HG03066 (cell line): ENCODE measurements around the gene RBM20.

Experiments used
- ATAC-seq: cut with Tn5 transposase; IDR thresholded peaks from one replicate; pipeline ENCODE4 v1.9.1; 2021; ENCODE audit warnings: low read depth; ENCODE audit not compliant: unreplicated experiment

Gene RBM20

DNA sequence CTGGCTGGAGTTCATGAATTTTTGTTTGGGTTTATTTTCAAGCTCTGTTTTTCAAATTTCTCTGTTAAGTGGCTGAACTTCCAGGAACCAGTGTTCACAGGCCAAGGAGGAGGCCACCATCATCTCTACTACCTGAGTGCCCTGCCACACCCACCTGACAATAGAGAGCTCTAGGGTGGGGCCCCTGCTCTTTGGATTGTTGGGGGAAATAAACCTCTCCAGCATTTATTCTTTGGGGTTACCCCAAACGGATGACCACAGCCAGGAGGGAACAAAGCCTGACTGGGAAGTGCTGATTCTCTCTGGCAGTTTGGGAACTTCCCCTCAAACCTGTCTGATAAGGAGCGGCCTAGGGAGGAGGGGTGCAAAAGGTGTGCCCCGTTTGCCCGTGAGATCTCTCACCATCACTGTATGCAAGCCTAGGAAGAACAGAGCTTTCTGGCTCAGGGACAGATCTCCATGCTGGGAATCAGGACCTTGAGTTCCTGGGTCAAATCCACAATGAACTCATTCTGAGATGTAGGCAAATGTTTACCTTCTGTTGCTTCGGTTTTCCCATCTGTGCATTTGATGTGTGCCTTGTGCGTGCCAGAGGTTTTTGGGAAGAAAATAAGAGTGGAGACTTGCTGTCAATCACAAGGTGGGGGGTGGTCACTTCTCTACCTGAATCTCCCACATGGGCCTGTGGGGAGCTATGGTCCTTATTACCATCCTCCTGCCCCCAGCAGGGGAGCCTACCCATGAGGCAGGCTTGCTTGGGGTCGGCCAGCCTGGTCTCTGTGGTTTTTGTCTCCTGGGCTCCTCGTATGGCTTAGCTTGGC lies 199.9 kb downstream of the RBM20 start:
- ATAC-seq = no peak

DNA sequence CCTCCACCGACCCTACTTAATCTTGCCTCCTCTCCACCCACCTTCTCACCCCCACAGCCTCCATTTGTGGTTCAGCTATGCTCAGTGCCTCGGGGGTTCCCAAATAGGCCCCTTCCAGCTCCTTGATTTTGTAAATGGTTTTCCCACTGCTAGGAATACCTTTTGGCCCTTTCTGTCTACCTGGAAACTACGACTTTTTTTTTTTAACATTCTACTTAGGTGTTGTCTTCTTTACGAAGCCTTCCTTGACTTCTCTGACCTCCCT lies 200.4 kb downstream of the RBM20 start:
- ATAC-seq = no peak

DNA sequence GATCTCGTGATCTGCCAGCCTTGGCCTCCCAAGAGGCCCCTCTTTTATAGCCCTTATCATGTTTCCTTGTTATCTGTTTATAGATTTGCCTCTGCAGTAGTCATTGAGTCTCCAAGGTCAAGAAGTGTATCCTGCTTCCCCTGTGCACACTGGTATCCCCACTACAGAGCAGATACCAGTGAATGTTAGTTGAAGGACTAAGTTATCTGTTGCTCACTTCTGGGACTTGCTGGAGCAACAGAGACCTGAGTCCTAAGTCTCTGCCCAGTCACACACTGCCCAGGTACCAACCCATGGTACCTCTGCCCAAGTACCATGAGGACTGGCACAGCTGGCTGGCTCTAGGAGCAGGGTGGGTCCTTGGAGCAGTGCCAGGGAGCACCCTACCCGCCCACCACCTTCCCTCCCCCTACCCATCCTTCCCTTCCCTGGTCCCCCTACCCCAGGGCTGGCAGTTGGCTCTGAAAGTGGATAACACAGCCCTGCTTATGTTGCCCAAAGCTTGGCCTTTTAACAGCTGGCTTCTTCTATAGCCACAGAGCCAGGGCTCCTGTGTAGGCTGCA lies 201.1 kb downstream of the RBM20 start:
- ATAC-seq = no peak

DNA sequence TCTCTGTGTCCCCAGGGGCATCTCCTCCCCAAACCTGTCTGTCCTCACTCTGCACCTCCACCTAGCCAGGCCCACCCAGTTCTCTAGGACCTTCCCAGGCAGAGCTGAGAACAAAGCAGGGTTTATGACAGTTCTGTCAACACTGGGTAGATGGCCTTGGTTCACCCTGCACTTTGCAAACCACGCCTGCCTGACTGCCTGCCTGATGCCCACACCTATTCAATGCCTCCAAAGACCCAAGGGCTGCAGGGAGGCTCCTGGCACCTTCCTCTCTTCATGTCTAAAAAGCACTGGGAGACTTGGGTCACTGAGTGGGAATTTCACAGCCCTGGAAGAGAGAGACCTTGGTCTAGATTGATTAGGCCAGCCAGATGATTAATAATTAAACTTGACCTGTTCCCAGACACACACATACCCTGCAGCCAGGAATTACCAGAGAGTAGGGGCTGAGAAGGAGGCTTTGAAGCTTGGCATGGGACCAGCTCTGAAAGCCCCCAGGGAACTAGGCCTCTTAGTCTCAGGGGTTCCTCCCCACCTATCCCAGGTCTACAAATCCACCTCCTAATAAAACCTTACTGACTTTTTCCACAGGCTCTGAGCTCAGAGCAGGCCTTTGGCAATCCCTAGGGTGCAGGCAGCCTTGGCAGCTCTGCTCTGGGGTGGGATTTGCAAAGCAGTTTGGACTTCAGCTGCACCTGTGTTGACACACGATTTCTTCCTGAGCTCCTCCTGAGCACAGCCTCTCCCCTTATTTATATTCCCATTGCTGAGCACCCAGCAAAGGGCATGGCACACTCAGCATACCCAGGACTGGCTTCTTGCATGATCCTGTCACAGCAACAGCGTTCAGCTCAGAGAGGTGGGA lies 201.9 kb downstream of the RBM20 start:
- ATAC-seq = no peak

DNA sequence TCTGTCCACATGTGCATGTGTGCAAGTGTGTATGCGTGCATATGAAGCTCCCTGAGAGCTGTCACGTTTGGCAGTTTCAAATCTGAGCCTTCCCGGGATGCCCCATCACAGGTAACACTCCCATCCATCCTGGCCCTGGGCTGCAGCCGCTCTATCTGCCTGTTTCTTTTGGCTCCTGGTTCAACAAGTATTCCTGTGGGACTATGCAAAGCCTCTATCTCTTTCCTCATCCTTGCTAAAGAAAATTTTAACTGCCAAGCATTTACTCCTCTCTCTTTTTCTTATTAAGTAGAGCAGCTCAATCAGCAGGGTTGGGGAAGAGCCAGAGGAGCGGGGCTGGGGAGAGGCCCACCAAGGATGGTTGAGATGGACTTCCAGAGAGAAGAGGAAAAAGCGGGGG lies 203.2 kb downstream of the RBM20 start:
- ATAC-seq = no peak

DNA sequence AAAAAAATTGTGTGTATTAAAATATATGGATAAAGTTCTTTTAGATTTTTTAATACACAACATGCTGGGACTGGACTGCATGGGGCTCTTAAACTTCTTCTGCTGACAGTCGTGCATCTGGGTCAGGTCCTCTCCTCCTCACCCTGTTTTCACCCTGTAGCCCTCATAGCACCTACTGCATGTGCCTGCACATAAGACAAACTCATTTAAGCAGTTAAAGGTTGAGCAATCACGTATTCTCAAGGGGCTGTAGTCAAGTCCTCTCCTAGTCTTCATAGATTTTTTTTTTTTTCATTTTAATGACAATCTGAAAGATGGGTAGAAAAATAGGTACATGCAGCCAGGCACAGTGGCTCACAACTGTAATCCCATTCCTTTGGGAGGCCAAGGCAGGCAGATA lies 204.0 kb downstream of the RBM20 start:
- no peak for ATAC-seq

DNA sequence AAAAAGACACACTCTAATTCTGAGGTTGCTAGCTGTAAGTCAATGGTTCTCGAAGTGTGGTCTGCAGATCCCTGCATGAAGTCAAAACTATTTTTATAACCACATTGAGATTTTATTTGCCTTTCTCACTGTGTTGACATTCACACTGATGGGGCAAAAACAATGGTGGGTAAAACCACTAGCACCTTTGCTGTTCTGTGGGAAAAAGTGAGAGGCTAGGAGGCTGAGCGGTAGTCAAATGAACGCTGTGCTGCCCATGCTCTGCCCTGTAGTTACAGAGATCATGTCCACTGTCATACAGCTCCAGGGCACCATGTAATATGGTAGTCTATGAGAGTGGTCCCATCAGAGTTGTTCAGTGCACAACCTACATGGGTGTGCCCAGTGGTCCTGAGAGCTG lies 206.0 kb downstream of the RBM20 start:
- ATAC-seq = no peak

DNA sequence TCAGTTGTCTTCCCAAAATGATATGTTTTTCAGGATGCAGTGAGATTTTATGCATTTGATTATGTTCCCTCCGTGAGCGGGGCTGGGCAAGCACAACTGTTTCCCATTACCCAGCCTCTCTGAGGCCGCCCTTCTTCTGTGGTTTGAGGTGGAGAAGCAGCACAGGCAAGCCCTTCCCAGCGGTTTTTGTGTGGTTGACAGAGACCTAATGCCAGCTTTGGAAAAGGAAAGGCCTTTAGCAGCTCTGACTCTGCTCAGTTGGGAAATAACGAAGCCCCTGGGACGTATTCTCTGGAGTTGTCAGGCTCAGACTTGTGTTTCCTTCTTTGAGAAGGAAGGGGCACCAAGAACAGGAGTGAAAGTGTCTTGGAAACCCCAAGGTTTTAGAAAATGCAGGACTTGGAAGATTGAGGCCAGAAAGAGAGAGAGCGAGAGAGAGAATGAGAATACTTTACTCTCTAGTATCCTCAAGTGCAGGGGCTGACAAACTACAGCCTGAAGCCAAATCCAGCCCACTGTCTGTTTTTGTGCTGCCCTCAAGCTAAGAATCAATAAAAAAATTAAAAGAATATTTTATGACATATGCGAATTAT lies 207.0 kb downstream of the RBM20 start:
- ATAC-seq = no peak

DNA sequence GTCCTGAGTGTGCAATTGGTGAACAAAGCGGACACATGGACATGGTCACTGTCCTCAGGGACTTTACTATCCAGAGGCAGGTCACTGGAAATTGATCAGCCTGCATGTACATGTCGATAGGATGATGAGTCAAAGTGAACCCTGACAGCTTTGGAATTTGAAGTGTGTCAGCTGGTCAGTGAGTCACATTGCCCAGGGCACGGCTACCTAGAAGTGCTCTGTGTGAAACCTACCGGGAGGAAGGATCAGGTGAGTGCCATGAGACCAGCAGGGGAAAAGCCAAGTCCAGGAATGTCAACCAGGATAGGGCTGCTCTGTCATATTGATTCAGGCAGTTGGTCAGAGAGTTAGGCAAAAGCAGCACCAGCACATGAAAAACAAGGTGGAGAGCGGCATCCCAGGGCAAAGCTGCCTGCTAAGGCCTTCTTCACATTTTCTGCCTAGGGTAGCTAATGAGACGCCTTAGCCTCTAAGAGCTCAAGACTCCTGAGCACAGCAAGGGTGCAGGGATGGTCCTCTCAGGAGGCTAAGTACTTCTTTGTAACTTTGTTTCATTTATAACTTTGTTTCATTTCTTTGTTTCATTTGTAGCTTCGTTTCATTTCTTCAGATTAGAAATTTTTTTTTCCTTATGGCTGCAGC lies 208.2 kb downstream of the RBM20 start:
- ATAC-seq = no peak

DNA sequence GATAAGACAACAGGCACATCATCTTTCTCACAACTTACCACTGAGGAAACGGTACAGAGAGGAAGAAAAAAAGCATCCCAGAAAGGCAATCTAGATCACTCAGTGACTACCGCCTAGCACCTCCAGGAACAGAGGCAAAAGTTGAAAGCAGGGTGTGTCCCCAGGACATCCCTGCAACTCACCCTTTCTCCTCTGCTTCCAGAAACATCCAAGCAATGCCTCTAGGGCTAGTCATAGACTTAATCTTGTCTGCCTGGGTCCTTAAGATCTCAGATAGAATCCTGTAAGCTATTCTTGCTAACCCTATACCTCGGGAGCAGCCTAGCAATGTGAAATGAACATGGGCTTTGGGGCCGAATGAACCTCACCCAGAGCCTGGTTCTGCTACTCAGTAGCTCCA lies 208.8 kb downstream of the RBM20 start:
- no peak for ATAC-seq

DNA sequence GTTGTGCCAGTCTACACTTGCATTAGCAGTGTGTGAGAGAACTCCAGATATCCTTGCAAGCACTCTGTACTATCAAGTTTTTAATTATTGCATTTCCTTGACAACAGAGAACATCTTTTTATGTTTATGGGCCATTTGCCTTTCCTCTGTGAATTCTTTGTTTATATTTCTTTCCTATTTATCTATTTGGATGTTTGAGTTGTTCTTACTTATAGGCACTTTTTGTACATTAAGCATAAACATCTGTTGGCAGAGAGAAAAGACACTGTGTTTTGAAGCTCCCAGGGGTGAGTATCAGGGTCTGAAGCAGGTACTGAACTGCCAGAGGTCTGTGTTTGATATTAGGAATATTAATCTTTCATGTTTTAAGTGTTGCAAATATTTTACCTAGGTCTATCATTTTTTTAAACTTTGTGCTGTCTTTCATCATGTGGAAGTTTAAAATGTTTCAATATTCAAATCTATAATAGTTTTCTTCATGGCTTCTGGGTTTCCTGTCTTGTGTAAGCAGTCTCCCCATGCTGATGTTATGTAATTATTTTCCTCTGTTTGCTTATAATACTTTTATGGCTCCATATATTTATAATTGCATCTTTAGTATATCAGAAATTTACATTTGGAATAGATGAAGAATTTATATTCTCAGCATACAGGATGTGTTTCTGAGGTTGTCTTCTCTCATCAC lies 209.9 kb downstream of the RBM20 start:
- ATAC-seq = no peak

DNA sequence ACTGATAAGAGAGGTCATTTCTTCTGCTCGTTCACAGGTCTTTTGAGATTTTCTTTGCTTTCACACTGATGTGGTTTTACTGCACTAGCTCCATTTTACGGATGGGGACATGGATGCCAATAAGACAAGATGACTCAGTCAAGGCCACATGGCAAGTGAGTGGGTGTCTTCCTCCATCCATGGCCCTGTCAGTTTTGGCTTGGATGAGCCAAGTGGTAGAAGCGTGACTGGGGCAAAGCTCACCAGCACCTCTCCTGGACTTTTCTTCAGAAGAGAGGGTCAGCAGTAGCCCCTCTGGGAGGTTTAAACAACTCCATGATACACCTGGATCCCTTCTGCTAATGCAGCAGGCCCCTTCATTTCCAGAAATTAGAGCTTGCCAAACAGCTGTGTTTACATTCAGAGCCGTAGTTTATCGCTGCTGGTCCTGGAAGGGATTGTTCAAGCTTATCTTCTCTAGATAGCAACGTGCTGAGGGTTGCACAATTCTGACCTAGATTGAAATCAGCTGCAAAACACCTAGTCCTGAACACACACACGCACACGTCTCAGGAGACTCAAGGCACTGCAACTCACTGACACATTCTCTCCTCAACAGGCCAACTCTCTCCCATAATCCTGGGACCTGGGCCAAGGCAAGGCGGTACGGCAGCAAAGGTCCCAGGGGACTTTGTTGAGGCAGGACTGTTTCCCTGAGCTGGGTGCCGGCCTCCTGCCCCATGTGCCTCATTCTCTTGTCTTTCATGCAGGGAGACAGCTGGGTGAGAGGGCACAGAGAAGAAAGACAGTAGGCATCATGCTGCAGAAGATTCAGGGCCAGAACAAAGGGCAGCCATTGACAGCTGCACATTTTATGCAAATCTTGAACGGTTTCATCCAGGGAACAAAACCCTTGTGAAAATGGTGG lies 213.4 kb downstream of the RBM20 start:
- no peak for ATAC-seq

DNA sequence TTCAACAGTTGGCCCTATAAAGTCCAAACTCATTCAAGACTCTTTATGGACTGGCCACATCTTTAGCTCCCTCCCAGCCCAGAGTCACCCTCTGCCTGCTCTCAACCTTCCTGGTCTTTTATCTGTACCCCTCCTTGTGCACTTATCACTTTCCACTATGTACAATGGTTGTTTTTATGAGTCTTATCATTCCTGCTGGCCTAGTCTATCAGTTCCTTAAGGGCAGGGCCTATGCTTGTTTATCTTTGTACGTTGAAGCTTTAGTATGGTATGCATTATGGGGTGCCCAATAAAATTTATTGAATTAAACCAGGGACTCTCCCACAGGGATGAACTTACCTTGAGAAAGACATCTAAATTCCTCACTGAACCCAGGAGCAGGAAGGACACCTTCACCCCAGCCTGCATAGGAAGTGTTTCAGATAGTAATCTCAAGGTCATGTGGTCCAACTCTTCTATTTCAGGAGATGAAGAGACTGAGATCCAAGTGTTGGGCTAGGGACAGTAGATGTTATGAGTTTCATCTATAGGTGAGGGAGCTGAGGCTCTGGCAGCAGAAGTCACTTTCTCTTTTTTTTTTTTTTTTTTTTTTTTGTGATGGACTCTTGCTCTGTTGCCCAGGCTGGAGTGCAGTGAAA lies 214.3 kb downstream of the RBM20 start:
- ATAC-seq = no peak

DNA sequence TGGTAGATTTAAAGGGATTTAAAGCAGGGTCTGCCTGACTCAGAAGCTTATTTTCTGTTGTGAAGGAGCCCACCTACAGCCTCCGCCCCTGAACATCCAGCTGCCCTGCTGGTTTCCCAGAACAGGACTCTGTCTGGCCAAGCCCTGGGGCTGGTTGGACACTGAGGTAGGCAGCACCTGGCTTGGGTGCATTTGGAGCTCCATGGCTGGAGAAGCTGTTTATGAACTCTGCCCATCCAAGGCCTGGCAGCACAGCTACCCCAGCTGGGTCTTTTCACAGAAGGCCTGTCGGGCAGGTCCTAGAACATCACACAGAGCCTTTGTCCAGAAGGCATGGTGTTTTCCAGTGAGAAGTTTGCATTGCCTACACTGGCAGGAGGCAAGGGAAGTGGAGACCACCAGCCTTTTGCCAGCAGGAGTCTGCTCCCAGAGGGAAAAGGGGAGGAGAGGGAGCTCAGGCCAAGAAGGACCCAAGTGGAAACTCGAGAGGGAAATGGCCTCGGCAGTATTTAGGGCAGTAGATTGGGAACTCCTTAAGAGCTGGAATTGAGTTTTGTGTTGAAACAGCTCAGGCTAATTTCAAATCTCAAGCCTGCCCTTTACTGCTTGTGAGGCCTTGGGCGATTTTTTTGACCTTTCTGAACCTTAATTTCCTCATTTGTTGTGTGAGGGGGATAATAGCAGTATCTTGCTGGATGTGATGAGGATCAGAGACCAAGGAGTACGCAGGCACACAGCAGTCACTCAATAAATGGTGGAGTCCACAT lies 215.3 kb downstream of the RBM20 start:
- no peak for ATAC-seq

DNA sequence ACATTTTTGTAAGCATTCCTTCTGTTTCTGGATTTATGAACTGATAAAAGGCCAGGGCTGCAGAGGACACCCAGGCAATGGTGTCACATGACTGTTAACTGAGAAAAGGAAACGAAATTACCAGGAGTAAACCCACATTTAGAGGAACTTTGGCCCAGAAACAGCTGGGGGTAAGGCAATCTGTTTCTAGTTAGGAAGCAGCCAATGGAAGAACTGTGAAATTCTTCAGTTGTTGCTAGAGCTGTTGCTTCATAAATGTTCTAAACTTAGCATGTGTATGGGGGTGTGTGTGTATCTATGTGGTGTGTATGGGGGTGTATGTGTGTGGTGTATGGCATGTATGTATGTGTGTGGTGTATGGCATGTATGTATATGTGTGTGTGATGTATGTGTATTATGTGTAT lies 215.8 kb downstream of the RBM20 start:
- ATAC-seq = no peak

DNA sequence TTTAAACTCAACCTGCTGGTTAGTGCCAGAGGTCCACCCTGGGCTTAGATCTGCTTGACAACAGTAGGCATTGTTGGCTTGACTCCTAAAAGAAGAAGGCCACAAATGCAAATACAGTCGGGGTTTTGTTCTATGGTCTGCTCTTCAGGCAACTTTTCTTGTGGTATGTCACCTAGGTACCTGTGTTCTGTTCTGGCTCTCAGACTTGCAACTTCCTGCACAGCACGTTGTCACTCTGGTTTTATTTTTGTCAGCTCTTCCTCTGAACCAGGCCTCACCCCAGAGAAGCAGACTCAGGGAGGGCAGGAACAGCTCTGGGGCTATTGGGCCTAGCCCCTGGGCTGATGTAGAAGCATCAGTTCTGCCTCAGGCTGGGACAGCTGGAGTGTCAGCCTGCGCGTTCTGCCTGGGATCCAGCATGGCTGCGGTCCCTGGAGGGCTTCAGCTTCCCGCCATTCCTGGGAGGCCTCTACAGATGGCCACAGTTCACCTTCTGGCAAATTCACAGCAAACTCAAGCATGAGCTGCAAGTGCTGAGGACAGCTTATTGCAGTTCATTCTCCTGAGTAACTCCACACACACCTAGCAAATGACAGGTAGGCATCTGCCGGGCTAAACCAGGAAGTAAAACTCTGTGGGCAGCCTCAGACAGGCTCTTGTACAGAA lies 216.6 kb downstream of the RBM20 start:
- ATAC-seq = peak; percentile 46

DNA sequence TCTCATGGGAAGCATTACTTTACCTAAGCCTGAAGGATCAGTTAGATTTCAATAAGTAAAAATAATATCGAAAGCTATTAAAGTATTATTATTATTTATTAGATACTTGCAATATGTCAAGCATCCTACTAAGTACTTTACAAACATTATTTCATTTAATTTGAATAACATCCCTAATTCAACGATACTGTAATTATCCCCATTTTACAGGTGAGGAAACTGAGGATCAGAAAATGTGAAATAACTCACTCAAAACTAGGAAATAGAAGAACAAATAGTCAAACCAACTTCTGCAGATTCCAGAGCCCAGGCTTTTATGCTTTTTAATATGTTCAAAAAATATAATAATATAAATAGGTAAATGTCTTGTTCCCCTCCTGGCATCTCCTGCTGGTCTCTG lies 217.3 kb downstream of the RBM20 start:
- no peak for ATAC-seq
